GM18502 (cell line): ENCODE results near the gene ADRA2B.
"Not testable (repeated sequence)": the region's sequence is repeated elsewhere in the genome, so short reads cannot be mapped to it uniquely, and the experiment has no call there.

Experiments
- ATAC-seq: cut with Tn5 transposase; IDR thresholded peaks from one replicate; pipeline ENCODE4 v1.9.1; 2021; ENCODE audit warnings: mild to moderate bottlenecking; ENCODE audit not compliant: unreplicated experiment, poor library complexity

The ADRA2B gene

DNA sequence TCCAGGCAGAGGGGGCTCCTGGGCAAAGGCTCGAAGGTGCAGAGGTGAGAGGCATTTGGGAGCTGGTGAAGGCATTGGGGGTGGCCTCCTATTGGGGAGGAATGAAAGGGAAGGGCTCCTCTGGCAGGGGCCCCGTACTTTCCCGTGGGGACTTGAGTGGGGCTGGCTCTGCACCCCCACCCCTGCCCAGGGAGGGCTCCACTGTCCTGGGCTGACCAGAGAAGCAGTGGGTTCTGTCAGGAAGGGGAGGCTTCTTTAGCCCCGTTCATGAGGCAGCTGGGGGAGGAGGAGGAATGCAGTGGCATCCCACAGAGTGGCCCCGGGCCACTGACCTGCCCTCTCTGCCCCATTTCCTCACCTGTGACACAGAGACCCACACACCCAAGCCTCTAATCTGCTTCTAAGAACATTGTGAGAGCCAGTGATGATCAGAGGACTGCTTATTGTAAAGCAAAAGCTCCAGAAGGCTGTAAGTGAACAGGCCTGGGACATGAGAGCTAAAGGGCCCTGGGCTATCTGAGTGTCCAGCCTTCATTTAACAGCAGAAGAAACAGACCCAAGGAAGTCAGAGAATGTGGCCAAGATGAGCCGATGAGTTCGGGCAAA is 43.1 kb downstream of the ADRA2B start:
- no peak for ATAC-seq

DNA sequence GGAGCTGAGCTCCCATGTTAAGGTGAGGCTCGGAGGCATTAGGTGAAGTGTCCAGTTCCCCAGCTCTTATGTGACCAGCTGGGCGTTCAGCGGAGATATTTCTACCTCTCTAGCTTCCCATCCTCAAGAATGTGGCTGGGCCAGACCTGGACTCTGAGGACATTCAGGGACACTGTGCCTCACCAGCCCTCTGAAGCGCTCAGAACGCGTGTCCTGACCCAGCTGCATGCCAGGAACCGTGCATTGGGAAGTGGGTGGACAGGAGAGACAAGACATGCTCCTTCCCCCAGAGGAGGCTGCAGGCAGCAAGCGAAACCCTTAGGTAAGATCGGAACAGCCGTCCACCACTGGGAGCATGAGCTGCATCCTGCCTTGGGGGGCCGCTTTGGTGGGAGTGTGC is 43.6 kb downstream of the ADRA2B start:
- no peak for ATAC-seq

DNA sequence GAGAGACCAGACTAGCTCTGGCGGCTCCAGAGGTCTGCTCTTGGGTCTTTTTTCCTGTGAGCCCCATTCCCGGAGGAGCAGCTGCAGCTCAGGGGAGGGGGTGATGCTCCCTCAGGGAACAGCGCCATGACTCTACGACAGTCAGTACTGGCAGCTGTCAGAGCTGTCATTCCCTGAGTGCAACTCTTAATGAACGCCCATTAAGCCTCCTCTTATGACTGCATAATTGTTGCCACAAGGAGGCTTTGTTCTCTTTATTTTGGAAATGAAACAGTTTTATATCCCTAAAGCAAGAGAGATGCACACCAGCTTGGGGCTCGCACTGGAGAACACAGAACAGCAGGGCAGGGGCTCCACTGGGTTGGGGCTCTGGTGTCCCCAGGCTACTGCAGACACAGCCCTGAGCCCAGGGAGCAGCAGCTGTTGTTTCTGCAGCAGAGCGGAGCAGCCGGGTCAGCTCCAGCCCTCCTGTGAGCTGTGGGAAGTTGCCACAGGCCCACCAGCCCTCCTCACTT is 44.3 kb downstream of the ADRA2B start:
- ATAC-seq, result not testable (repeated sequence)

DNA sequence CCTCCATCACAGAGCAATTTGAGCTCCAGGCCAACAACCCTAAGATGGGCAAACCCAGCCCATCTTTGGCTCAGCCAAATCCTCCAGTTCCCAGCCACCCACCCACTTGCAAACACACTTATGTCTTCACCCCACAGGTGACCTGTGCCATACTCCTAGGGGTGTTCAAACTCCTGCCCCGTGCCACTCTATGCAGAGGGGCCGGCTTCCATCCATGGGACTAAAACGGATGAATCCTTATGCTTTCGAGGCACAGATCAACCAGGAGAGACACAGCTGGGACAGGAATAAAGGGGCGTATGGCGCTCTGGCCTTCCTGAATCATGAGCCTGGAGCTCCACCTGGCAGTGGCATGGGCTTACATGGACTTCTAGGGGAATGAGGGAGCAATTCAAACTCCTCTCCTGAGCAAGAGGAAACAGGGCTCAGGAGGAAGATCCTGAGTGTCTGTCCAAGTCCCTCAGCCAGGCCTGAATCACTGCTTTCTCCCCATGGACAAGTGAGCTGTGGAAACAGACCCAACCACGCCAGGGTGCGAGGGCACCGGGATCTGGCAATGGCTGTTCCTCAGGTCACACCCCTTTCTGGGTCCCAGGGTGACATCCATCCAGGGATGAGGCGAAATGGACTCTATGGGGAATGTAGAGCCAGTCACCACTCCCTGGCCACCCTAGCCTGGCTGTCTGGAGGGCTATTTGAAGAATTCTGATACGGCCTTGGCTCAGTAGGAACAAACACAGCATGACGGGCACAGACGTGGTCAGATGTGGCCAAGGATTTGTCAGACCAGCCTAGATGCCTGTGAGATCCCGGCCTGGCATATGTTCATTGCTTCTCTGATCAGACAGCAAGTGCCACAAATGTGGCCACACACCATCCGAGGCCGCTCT is 45.0 kb downstream of the ADRA2B start:
- not testable (repeated sequence) for ATAC-seq

DNA sequence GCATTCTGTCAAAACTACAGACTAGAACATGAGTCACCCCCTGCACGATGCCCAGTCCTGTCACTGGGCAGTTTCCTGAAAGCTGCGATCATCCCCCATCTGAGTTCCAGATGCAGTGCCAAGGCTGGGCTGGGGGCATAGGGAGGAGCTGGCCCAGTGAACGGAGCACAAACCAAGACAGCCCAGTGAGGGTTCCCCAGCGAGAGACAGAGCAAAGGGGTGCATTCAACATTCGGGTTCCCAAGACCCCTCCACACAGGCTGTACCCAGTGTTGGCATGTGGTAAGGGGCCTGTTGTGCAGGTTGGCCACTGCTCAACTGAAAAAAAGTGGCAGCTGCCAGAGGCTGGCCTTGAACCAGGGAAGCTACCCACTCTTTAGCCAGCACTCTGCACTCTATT is 46.0 kb downstream of the ADRA2B start:
- ATAC-seq, result not testable (repeated sequence)

DNA sequence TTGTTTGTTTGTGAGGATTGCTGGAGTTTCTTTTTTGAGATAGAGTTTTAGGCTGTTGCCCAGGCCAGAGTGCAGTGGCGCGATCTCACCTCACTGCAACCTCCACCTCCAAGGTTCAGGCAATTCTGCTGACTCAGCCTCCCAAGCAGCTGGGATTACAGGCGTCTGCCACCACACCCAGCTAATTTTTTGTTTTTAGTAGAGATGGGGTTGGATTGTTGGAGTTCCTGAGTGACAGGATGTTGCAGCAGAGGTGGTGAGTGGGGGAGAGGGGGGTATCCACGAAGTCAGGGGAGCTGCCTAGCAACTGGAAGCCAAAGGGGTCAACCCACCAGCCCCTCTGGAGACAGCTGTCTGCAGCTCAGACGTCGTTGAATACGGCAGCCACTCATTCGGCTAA is 46.5 kb downstream of the ADRA2B start:
- not testable (repeated sequence) for ATAC-seq

DNA sequence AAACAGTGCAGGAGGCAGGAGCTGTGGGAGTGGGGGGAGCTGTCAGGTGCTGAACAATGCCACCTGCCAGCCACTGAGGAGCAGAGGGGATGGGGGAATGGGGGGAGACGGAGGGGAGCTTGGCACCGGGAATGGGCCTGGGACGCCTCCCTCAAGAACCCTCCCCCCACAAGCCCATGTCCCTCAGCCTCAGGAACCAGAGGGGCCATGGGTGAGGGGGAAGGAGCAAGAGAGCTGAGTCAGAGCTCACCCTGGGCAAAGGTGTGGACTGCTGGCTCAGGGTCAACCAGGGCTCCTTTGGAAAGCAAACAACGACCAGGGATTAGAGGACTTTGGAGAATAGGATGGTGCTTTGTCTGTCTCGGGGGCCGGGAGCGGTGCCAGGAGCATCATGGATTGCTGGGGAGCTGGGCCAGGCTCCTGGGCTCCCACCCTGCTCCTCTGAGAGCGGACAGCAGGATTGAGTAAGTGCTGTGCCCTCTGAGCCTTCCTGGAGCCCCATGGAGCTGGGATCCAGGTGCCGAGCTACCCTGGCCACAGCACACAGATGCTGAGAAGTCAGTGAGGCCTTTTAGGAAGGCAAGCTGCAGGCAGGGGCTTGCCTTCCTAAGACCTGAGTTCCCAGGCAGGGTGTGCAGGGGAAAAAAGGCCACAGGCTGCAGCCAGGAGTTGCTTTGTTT is 48.3 kb downstream of the ADRA2B start:
- ATAC-seq, result not testable (repeated sequence)

DNA sequence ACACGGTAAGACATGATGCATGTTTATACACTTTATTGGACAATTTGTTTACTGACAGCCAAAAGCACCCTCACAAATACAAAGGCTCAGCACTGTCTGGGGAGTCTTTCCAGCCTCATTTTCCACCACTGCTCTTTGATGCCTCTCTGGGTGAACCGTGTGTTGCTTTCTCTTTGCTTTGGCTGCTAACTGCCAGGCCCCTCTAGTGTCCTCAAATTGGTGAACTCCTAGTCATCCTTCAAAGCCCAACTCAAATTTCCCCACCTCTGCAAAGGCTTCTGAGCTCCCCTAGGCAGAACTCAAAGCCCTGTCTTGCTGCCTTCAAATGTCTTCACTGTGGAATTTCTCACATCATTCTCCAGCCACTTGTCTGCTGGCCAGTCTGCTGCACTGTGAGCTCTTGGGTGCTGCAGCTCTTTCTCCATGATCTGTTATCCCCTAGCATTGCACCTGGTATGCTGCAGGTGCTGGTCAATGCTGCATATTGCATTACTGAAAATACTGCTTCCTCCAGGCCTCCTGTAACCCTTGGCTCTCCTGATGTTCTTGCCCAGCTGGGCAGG is 49.2 kb downstream of the ADRA2B start:
- ATAC-seq, result not testable (repeated sequence)

DNA sequence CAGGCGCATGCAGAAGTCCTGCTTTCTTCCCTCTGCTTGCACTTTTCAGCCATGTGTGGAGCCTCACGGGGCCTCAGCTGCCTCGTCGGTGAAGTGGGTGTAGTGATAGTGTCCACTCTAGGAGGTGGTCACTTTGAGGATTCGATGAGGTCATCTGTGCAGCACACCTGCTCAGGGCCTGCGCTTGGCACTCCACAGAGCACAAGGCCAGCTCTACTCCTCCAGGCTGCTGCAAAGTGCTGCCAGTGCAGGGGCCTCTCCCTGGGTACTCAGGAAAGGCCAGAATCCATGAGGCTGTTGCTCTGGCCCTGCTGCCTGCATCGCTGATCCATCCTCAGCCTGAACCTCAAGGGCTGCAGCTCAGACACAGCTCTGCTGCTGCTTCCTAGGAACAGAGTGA is 49.9 kb downstream of the ADRA2B start:
- ATAC-seq, result not testable (repeated sequence)

DNA sequence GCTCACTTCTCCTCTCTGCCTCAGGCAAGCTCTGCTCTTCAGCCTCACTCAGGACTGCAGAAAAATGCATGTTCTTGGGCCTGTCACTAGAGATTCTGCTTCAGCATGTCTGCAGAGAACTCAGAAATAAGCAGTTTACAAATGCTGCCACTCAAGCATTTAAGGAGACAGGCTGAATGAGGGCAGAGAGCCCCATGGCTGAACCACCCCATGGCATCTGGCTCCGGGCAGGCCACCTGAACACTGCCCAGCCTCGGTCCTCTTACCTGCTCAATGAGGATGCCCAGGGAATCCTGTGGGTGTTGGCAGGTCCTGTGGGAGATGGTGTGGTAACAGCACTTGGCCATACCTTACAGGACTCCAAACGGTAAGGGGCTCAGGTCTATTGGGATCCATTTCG is 50.4 kb downstream of the ADRA2B start:
- not testable (repeated sequence) for ATAC-seq

DNA sequence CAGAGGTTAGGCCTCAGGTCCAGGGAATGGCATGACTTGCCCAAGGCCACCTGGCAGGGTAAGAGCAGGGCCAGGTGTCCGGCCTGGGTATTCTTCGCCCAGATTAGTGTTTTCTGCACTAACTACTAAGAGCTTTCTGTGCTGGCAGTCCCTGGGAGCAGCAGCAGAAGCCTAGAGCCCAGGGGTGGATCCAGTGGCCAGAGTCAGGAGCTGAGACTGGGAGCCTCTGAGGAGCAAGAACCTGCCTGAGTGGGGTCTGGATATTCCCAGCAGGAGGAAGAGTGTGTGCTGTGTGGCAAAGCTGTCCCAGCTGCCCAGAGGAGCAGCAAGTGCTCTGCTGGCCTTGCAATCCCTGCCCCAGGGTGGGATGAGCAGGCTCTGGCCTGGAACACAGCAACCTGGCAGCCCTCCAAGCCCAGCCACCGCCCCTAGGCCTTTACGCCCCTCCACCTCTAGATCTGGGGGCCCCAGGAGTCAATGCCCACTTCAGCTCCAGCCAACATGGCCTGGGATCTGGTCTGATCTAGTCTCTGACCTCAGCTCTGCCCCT is 50.9 kb downstream of the ADRA2B start:
- ATAC-seq, result no peak

DNA sequence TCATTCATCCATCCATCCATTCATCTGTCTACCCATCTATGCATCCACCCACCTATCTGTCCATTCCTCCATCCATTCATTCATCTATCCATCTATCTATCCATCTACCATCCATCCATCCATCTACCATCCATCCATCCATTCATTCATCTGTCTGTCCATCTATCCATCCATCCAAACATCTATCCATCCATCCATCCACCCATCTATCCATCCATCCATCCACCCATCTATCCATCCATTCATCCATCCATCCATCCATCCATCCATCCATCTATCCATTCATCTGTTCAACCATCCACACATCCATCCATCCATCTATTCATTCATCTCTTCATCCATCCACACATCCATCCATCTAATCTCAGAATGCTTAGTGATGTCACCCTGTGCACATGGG is 51.6 kb downstream of the ADRA2B start:
- ATAC-seq, result not testable (repeated sequence)

DNA sequence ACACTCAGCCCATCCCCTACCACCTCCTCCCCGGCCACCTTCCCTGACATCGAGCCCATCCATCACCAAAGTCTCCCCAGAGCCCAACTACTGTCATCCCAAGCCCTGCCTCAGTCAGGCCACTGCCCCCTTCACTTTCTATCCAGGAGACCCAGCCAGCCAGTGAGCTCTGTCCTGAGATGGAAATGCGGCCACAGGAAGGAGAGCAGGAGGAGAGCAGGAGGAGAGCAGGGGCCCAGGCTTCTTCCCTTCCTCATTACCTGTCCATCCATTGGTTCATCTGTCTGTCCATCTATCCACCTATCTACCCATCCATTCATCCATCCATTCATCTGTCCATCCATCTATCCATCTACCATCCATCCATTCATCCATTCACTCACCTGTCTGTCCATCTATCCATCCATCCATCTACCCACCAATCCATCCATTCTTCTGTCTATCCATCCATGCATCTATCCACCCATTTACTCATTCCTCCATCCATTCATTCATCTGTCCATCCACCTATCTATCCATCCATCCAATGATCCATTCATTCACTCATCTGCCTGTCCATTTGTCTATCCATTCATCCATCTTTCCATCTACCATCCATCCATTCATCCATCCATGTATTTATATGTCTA is 52.2 kb downstream of the ADRA2B start:
- ATAC-seq, result not testable (repeated sequence)

DNA sequence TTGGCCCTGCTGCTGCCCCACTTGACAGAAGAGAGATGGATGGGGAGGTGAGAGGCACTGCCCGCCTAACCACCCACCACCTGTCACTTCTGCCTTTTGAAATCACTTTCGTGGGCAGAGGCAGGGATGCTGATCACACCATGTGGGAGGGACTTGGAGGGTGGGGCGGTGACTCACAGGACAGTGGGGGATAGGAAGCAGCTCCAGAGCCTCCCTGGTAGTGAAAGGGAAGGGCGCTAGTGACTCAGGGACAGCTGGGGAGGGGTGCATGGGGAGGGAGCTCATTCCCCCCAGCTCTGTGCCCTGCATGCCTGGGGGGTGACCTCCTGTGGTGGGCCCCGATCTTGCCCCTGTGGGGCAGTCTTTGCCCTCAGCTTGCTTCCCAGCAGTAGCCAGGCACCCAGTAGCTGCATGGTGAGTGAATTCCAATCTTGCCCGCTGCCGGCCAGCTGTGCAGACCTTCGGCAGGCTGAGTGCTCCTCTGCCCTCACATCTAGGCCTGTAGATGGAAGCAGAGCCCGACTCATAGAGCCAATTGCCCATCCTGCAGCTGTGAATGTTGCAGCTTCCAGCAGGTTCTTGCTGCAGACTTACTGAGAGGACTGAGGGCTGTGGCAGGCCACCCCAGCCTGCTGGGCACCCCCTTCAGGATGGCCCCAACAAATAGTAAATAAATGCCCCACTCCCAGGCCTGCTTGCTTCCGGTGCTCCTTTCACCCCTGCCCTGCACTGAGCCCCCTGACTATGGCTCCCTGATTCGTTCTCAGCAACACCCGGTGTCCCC is 53.1 kb downstream of the ADRA2B start:
- not testable (repeated sequence) for ATAC-seq
